ENCODE measurements around the gene THADA.
"Not testable (repeated sequence)": the region's sequence is repeated elsewhere in the genome, so short reads cannot be mapped to it uniquely, and the experiment has no call there.

THADA gene

DNA sequence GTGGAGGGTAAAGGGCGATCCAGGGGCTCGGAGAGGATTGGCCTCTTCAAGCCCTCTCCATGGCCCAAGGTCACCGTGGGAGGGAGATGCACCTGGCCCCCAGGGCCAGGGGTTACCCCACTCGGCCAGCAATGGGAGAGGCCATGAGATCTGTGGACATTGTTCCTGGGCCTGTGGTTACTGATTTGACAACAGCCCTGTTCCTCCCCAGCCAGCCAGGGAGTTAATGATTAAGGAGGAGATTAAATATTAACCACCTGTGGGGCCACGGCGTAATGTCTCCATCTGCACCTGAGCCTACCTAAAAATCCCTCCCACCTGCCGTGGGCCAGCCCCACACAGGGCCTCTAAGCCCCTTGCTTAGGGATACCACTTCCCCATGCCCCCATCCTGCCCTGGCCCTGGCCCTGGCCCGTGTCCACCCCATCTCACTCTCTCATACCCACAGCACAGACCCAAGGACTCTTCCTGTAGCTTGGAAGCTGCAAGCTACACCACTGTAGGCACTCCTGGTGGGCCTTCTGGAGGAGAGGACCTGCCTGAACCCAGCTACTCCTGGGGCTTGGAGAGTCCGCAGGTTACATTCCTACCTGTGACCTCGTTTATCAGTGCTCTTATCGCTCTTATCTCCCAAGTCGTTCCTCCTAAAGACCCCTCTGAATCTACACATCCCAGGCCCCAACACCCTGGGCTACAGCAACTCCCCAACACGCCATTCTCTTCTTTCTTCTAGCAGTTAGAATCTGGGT, 401.5 kb downstream of the THADA start:
- DNase-seq = peak; percentile 57

DNA sequence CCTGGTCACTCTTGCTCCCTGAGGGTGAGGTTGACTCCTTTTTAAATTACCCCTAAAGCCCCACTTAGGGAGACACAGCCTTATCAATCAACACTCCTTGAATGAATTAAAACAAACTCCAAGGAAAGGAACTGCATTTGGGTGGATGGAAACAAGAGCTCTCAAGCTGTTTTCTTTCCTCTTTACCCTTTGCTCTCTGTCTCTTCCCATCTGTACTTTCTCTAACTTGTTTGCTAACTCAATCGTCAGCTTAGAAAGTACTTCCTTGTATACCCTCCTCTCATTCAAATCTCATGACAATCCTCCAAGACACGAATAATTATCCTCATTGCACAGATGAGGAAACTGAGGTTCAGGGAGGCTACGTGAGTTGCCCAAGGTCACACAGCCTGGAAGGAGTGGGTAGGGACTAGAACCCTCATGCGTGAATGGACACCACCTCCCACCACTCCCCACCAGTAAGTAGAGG, 402.2 kb downstream of the THADA start:
- DNase-seq = no peak

DNA sequence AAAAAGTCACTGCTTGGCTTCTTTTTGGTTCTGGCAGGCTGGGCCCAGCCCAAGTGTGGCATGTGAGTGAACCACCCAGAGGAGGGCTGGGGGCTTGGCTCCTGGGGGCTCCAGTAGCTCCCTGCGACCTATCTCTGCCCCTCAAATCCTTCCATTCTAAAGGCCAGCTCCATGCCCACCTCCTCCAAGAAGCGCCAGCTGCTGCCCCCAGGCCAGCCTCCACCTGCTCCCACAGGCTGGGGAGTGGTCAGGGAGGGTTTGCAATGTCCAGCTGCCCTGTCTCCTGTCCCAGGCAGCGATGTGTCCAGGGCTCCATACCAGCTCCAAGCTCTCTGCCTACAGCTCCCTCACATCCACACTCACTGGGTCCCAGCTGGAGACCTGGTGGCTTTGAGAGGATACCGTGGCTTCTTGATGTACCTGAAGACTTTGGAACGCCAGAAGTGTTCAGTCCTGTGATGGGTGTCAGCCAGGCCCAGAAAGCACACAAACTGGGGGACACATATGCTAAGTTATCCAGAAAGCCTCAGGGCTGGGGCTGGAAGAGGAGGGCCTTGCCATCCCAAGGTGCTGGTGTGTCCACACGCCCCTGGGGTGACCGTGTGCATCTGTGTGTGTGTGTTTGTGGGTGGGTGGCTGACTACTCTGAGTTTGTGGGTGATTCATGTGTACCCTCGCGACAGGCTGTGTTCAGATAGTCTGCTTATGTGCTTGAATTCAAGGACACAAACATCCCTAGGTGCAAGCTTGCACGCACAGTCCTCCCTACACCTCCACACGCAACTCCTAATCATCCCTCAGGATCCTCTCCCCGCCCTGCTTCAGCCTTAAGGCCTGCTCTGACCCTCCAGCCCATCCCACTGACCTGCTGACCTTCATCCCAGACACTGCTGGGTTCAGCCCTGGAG, 402.8 kb downstream of the THADA start:
- no peak for DNase-seq

DNA sequence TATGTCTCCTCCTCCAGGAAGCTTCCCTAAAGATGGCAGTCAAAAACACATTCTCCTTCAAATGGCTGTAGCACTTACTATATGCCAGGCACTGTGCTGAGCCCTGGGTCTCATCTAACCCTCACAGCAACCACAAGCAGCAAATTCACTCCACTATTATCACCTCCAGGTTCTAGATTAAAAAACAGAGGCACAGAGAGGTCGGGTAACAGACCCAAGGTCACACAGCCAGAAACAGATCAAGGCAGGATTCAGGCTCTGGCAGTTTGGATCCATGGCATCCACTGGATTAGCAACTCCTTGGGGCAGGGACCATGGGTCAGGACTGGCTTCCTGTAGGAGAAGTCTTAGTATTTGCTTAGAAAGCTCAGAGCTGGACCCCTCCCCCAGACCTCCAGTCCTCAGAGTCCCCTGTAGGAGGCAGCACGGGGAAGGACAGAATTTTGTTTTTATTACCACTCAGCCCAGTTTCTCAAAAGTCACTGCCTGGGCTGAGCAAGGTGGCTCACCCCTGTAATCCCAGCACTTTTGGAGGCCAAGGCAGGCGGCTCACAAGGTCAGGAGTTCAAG, 403.8 kb downstream of the THADA start:
- no peak for DNase-seq

DNA sequence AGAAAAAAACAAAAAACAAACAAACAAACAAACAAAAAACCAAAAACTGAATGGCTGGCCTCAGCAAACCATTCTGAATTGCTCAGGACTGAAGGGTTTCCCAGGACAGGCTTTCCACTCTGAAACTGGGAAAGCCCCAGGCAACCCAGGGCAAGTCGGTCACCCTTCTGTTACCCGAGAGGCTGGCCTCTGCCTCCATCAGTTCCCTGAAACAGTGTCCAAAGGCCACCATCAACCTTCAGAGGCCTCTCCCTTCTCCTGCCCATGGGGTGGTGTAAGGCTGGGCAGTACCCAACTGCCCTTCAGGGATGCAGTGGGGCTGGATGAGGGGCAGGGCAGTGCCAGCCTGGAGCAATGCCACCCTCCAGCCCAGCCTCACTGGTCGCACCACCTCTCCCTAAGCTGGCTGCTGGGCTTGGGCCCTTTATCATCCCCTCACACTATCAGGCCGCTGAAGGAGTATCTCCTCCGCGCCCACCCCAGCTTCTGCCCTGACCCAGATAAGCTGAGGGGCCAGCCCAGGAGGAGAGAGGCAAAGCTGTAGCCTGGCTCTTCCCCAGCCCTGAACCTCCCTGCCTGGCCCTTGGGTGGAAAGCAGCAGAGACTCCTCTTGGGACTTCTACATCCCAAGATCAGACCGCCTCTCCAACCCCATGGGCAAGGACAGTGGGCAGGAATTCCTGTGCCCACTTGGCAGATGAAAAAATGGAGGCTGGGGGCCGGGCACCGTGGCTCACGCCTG, 405.4 kb downstream of the THADA start:
- DNase-seq = no peak

DNA sequence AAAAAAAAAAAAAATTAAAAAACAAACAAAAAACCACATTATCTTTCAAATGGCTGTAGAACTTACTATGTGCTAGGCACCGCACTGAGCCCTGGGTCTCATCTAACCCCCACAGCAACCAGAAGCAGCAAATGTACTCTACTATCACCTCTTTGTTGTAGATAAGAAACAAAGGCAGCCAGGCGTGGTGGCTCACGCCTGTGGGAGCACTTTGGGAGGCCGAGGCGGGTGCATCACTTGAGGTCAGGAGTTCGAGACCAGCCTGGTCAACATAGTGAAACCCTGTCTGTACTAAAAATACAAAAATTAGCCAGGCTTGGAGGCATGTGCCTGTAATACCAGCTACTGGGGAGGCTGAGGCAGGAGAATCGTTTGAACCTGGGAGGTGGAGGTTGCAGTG, 406.0 kb downstream of the THADA start:
- DNase-seq = not testable (repeated sequence)

DNA sequence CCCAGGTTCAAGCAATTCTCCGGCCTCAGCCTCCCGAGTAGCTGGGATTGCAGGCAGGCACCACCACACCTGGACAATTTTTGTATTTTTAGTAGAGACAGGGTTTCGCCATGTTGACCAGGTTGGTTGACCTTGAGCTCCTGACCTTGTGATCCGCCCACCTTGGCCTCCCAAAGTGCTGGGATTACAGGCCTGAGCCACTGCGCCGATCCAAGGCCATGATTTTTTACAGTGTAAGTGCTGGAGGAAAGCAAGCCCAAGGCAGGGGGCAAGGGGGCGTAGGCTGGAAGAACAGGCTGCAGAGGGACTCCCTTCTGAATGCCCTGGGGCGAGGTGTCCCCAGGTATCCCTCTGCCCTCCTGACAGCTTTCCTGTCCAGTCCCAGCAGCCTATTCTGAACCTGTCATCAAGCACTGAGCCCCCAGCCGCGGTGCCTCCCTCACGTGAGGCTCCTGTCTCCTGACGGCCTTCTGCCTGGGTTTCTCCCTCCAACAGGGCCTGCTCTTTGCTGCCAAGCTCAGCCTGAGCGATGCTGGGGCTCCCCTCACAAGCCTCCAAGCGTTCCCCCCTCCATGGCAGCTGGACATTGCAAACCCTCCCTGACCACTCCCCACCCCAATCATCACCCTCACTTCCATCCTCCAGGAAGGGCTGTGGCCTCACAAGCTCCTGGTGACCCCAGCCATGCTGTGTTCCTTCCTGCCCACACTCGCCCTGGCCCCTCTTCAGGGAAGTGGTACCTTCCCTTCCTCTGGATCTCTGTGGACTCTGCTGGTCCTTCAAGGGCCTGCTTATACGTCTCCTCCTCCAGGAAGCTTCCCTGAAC, 407.1 kb downstream of the THADA start:
- no peak for DNase-seq

DNA sequence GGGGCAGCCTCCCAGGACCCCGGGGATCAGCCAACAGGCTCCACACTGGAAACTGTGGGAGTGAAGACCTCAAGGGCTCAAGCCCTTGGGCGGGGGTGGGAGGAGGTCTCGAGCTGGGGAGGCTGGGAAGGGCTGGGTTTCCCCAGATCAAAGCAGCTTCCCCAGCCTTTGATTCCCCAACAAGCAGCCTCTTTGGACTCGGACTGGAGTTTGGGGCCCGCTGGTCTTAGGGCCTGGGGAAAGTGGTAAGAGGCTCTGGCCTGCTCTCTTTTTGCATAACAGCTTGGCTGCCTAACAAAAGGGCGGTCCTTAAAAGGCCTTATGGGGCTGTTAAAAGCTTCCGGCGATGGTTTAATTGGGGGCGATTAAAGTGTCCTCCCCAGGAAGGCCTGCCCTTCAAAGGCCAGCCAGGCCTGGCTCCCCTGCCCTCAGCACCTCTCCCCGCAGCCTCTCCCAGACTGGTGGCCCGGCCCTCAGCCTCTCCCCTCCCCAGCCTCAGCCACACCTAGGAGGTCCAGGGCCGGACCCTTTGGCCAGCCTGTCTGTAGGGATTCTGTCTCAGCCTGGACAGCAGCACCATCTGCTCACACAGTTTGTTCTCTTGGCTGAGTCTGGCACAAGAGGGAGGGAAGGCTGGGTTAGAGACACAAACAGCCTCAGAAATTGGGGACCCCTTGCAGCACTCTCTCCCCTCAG, 409.0 kb downstream of the THADA start:
- DNase-seq = no peak

DNA sequence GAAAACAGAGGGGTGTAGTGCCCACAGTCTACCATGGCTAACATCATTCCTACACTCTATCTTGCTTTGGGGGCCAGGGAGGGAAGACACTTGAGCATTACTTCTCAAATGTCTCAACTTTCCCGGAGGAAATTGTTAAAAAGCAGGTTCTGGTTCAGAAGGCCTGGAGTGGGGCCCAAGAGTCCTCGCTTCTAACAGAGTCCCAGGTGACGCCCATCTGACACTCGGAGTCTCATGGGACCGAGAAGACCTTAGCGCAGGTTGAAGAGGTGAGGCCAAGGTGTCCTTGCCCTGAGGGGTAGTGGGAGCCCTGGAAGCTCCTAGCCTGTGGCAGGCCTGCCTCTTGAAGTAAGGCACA, 409.5 kb downstream of the THADA start:
- no peak for DNase-seq

DNA sequence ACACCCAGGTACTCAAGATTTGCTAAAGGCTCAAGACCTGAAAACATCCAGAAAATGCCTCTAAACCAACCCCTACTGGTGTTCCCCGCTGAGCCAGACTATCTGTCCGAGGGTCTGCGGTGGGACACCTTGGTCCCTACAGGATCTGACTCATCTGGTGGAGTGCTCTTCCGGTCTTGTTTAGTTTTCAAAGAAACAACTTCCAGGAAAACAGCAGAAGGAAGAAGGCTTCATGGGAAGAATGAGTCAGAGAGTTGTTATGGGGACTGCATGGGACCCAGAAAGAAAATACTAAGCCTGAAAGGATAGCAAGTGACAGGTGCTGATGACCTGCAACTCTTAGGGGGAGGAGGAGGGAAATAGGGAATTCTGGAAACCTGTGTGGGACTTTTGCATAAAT, 410.7 kb downstream of the THADA start:
- DNase-seq = no peak

DNA sequence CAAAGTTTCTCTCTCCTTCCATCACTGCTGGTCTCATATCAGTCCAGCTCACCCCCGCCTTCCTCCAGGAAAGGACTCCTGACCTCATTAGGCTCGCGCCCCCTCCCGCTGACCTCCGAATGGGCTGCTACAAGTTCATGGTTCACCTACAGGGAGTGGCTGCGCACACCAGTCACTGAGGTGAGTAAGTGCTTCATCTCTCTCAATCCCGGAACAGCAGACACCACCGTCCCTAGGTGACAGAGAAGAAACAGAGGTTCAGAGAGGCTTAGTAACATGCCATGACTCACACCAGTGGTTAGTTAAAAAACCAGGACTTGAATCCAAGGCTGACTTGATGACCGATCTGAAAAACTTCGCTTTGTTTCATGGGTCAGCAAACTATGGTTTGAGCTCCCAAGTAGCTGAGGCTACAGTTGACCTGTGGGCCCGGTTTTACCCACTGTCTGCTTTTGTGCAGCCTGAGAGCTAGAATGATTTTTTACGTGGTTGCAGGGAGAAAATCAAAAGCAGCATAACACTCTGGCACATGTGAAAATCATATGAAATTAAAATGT, 411.4 kb downstream of the THADA start:
- DNase-seq = peak; percentile 78

DNA sequence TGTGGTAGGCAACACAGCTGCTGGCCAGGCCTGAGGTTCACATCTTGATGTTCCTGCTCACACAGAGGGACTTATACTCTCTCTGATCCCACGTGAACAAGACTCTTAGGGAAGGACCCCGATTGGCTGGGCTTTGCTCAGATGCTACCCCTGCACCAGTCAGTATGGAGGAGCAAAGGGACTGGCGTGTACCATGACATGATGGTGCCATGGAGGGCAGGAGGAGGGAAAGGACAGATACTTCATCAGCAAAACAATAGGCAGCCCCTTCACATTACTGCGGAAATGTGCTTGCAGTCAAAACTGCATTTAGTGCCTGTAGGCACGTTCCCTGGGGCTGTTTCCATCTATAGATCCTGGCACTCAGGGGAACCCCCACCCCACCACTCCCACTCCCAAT, 412.1 kb downstream of the THADA start:
- no peak for DNase-seq

DNA sequence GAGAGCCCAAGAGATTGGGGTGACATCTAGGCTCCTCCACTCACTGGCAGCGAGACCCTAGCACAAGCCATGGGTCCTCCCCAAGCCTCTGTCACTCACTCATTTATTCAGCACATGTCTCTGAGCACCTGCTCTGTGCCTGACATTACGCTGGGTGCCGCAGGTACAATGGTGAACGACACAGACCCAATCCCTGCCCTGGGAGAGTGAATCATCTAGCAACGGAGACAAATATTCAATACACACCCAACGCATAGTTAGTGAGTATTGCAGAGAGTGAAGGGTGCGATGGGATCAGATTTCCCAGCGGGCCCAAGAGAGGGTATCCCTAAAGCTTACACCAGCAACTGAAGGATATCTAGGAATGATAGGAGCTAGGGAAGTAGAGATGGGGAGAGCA, 414.9 kb downstream of the THADA start:
- DNase-seq = no peak

All from kidney glomerular epithelial cell (primary cell).